K562 (cell line): Measurements from ENCODE around the gene LRRC75A. TPM values are rescaled to one million over a fixed set of nuclear protein-coding genes. Genes with fewer than 3 reads are reported as not detected.

Experiments
- ELF1 ChIP-seq: fragments of 200-800 bp; sonication (Bioruptor generic); IDR thresholded peaks from 2 replicates; pipeline ENCODE4 v1.6.1; 2016; ENCODE audit warnings: missing genetic modification characterization, missing compliant biosample characterization
- ERF ChIP-seq: fragments of 450-650 bp; formaldehyde crosslinking; IDR thresholded peaks from 2 replicates; pipeline ENCODE4 v1.4.0; 2020; ENCODE audit warnings: mild to moderate bottlenecking, mixed read lengths
- EWSR1 ChIP-seq: fragments of 450-650 bp; IDR thresholded peaks from 2 replicates; pipeline ENCODE4 v1.6.1; 2018; ENCODE audit warnings: borderline replicate concordance, mild to moderate bottlenecking, low read depth, moderate library complexity; ENCODE audit not compliant: partially characterized antibody
- HIVEP1 ChIP-seq: fragments of 250-450 bp; sonication (Bioruptor Pico); IDR thresholded peaks from 2 replicates; pipeline ENCODE4 v1.4.0; 2020; ENCODE audit warnings: mild to moderate bottlenecking
- HOMEZ ChIP-seq: fragments of 250-450 bp; sonication (Bioruptor Pico); IDR thresholded peaks from 2 replicates; pipeline ENCODE4 v1.4.0; 2020; ENCODE audit warnings: mild to moderate bottlenecking, moderate library complexity
- JUND ChIP-seq, 2 experiments: IDR thresholded peaks; 2 replicates in 1 of 2; 3 replicates in 1 of 2; pipeline ENCODE4 v1.6.1; 2011; ENCODE audit warnings: borderline replicate concordance in 2 of 2, low read depth in 2 of 2, low read length in 2 of 2, improper control_type of control experiment in 1 of 2, missing biosample characterization in 1 of 2, missing genetic modification characterization in 1 of 2, missing genetic modification reagents in 1 of 2
- LEF1 ChIP-seq: fragments of 450-650 bp; IDR thresholded peaks from 2 replicates; pipeline ENCODE4 v1.6.1; 2016; ENCODE audit warnings: mild to moderate bottlenecking
- MYBL2 ChIP-seq, 2 experiments: fragments of 450-650 bp in 1 of 2; sonication (generic) in 1 of 2; formaldehyde crosslinking in 1 of 2; IDR thresholded peaks; 2 replicates each; pipeline versions ENCODE4 v1.6.1 to v1.8.1; 2017 to 2022; ENCODE audit warnings: borderline replicate concordance in 1 of 2, inconsistent platforms in 1 of 2, low read depth in 1 of 2, mild to moderate bottlenecking in 1 of 2, missing genetic modification reagents in 1 of 2, moderate library complexity in 1 of 2
- NBN ChIP-seq: fragments of 450-650 bp; IDR thresholded peaks from 2 replicates; pipeline ENCODE4 v1.6.1; 2016; ENCODE audit warnings: low read depth, mild to moderate bottlenecking
- NCOR1 ChIP-seq: fragments of 450-650 bp; IDR thresholded peaks from 2 replicates; pipeline ENCODE4 v1.6.1; 2016; ENCODE audit warnings: mild to moderate bottlenecking, moderate library complexity
- NFYB ChIP-seq: IDR thresholded peaks from 2 replicates; pipeline ENCODE4 v1.6.1; 2011; ENCODE audit warnings: mild to moderate bottlenecking, moderate library complexity; ENCODE audit not compliant: insufficient read length; ENCODE audit errors: extremely low read depth
- NRF1 ChIP-seq, 2 experiments: fragments of 450-650 bp; IDR thresholded peaks in 1 of 2; conservative IDR thresholded peaks in 1 of 2; 2 replicates each; pipeline ENCODE4 v1.6.1; 2014; ENCODE audit warnings: mild to moderate bottlenecking in 2 of 2
- SP2 ChIP-seq: IDR thresholded peaks from 2 replicates; pipeline ENCODE4 v1.6.1; 2011; ENCODE audit warnings: mild to moderate bottlenecking, low read depth, low read length, moderate library complexity; ENCODE audit not compliant: poor library complexity, severe bottlenecking; ENCODE audit errors: extremely low read depth
- TEAD4 ChIP-seq, 2 experiments: sonication (generic) in 1 of 2; formaldehyde crosslinking in 1 of 2; IDR thresholded peaks; 2 replicates each; pipeline versions ENCODE4 v1.6.1 to v1.8.0; 2012 to 2022; ENCODE audit warnings: borderline replicate concordance in 1 of 2, inconsistent platforms in 1 of 2, low read length in 1 of 2, mild to moderate bottlenecking in 1 of 2, missing genetic modification reagents in 1 of 2
- TFAP4 ChIP-seq: sonication (generic); formaldehyde crosslinking; IDR thresholded peaks from 2 replicates; pipeline ENCODE4 v1.8.0; 2022; ENCODE audit warnings: missing genetic modification reagents, mild to moderate bottlenecking, moderate library complexity, borderline replicate concordance
- ZNF512 ChIP-seq: IDR thresholded peaks from 2 replicates; pipeline ENCODE4 v1.6.1; 2016; ENCODE audit warnings: missing genetic modification characterization, missing compliant biosample characterization
- polyA plus RNA-seq, 8 experiments: library from polyadenylated mRNA; depleted of rRNA in 4 of 8; stranded (reverse) in 5 of 8; unstranded in 3 of 8; fragments of >200 nt; fragmentation: Nextera tagmentation in 2 of 8; fragmentation: Illumina TruSeq in 1 of 8; extraction: Ambion mirVana in 2 of 8; extraction: Trizol in 1 of 8; gene quantifications; 2 replicates each; pipeline versions ENCODE4 v1.2.1 to v1.2.3, GENCODE V29; 2011 to 2014; ENCODE audit warnings: inconsistent platforms in 1 of 8, missing spikeins in 1 of 8
- total RNA-seq, 7 experiments: library from RNA; depleted of rRNA in 6 of 7; stranded (reverse); fragments of >200 nt in 6 of 7; fragmentation: Illumina TruSeq in 2 of 7; extraction: Trizol in 2 of 7; gene quantifications; 2 replicates each; pipeline versions ENCODE4 v1.2.1 to v1.2.3, GENCODE V29; 2011 to 2021; ENCODE audit warnings: low replicate concordance in 1 of 7
- TF ChIP-seq, protein P1 (sequence below): sonication (generic); formaldehyde crosslinking; IDR thresholded peaks from 2 replicates; pipeline ENCODE4 v1.8.0; 2022; ENCODE audit warnings: missing genetic modification reagents, mild to moderate bottlenecking, borderline replicate concordance
- TF ChIP-seq, protein P2 (sequence below): fragments of 450-650 bp; IDR thresholded peaks from 2 replicates; pipeline ENCODE4 v1.6.1; 2016; ENCODE audit warnings: antibody characterized with exemption

The LRRC75A gene
- total and polyA plus RNA-seq, 9 of the 15 experiments (the other 6 are each of a cell fraction or from before 2014, with no cell fraction given) = 0.04 to 0.34 (median 0.08) TPM; not detected in 5

DNA sequence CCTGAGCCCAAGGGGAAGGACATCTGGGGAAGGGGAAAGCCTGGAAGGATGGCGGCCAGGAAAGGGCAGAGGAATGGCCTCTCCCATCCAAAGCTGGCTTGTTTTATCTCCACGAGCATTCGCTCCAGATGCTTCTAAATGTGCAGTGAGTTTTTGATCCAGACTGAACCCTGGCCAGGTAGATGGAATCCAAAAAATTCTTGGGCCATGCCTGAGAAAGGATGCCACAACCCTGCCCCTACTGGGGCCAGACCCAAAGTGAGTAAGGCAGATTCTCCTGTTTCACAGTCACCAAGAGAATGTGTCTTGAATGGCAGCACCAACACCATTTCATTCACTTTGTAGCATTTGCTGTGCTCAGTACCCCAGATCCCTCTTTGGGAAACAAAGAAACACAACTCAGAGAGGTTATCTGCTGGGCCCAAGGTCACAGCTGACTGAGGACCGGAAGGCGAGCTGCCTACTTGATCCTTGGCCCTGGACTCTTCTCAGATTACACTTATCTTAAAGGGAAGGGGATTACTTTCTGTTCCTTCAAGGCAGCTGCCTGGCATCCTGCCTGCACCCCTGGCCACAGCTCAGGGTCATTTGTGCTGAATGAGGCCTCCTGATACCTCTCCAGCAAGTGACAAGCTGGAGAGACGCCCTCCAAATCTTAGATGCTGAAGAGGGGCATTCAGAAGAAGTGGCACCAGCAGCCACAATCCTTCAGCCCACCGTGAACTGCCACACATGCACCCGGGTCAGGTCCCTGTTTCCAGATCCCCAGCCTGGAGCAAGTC lies 3.6 kb downstream of the LRRC75A start (continued):
- TF ChIP-seq LEF1 (no peak), MYBL2 (IDR thresholded peaks at IDR 0.05; ENCODE audit: low read depth) (no peak), MYBL2 (CRISPR knock-in tag; IDR thresholded peaks at IDR 0.05; ENCODE audit: borderline replicate concordance) (no peak), NRF1 (conservative IDR thresholded peaks at IDR 0.05 in 1 of 2, IDR thresholded peaks at IDR 0.05 in 1 of 2) (no peak), JUND (IDR thresholded peaks at IDR 0.05; ENCODE audit: borderline replicate concordance, low read depth, low read length) (peak; percentile 19; the same call in 1 of the 2 replicates), JUND (tag; IDR thresholded peaks at IDR 0.05; ENCODE audit: borderline replicate concordance, low read depth, low read length) (peak; percentile 39; the same call in 2 of the 3 replicates), ERF (CRISPR knock-in tag) (no peak), TEAD4 (IDR thresholded peaks at IDR 0.05; ENCODE audit: low read length) (peak; percentile 28; the same call in 1 of the 2 replicates), TEAD4 (CRISPR knock-in tag; IDR thresholded peaks at IDR 0.05; ENCODE audit: borderline replicate concordance) (no peak), NFYB (no peak), ZNF512 (tag) (no peak), TFAP4 (CRISPR knock-in tag) (peak; percentile 98), NCOR1 (peak; percentile 46), SP2 (no peak), HIVEP1 (CRISPR knock-in tag) (no peak), ELF1 (tag) (no peak), NBN (no peak), HOMEZ (CRISPR knock-in tag) (no peak), EWSR1 (no peak)
- TF ChIP-seq, protein P1, sequence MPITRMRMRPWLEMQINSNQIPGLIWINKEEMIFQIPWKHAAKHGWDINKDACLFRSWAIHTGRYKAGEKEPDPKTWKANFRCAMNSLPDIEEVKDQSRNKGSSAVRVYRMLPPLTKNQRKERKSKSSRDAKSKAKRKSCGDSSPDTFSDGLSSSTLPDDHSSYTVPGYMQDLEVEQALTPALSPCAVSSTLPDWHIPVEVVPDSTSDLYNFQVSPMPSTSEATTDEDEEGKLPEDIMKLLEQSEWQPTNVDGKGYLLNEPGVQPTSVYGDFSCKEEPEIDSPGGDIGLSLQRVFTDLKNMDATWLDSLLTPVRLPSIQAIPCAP (CRISPR knock-in tag) = no peak
- TF ChIP-seq, protein P2, sequence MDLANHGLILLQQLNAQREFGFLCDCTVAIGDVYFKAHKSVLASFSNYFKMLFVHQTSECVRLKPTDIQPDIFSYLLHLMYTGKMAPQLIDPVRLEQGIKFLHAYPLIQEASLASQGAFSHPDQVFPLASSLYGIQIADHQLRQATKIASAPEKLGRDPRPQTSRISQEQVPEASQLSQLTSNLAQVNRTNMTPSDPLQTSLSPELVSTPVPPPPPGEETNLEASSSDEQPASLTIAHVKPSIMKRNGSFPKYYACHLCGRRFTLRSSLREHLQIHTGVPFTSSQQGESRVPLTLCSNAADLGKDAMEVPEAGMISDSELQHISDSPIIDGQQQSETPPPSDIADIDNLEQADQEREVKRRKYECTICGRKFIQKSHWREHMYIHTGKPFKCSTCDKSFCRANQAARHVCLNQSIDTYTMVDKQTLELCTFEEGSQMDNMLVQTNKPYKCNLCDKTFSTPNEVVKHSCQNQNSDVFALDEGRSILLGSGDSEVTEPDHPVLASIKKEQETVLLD = no peak
